Measurements from ENCODE around the gene MYBPHL.
A peak's percentile ranks its signal among the peaks of the same experiment; 100 is the strongest.
"Not testable (repeated sequence)": the region's sequence is repeated elsewhere in the genome, so short reads cannot be mapped to it uniquely, and the experiment has no call there.

Gene MYBPHL

DNA sequence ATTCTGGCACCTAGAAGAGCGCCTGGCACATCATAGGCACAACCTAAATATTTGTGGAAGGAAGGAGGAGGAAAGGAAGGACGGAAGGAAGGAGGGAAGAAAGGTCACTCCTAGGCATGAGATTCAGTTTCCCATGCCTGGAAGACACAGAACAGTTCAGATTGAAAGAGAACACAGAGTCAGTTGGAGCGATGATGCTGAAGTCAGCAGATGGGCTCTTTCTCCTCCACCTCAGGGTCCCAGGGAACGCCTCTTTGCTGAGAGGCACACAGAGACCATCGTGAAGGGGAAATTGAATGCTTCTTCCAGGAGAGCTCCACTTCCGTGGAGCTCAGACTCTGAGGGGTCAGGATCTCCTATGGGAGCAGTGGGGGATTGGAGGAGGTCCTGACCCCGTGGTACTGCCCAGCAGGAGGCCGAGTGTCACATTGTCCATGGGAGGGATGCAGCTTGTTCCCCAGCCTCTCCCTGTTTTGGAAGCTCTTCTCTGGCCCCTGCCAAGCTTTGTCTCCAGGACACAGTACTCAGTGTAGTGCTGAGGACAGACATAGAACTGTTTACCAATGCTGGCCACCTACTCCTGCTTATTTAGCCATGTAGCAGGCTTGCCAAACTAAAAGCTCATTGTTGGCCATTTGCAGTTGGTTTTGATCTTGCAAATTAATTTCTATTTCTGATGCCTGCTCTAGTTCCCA, 2.4 kb downstream of the MYBPHL start:
- no peak for DNase-seq

DNA sequence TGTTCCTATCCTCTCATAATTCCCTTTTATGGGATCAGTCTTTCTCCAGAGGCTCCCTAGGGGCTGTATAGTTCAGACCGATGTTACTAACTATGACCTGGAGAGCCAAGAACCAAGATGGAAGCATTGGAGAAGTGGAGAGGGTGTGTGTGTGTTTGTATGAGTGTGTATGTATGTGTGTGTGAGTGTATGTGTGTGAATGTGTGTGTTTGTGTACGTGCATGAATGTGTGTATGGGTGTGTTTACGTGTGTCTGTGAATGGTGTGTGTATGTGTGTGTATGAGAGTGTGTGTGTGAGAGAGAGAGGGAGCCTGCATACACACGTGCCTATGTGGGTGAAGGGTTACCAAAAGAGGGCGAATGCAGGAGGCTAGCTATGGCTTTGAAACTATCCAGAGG, 4.9 kb downstream of the MYBPHL start:
- DNase-seq, result no peak

DNA sequence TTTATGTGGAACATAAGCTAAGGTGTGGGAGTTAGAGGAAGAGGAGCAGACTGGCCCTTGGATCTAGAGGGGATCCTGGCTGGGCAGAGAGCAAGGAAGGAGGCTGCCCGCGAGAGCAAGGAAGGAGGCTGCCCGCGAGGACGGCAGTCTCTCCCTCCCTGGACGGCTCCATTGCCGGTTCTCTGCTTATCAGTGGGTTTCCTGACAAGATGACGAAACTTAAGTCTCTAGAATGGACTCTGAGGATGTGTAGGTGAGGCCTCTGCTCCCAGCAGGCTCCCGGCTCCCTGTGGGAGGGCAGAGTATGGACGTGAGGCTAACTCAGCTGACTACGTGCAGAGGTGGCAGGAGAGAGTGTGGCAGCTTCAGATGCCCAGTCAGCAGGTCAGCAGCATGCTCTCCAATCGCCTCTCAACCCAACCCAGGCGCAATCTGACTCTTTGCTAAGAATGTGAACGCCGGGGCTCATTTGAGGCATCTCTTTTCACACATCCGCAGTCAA, 6.1 kb downstream of the MYBPHL start:
- no peak for DNase-seq

DNA sequence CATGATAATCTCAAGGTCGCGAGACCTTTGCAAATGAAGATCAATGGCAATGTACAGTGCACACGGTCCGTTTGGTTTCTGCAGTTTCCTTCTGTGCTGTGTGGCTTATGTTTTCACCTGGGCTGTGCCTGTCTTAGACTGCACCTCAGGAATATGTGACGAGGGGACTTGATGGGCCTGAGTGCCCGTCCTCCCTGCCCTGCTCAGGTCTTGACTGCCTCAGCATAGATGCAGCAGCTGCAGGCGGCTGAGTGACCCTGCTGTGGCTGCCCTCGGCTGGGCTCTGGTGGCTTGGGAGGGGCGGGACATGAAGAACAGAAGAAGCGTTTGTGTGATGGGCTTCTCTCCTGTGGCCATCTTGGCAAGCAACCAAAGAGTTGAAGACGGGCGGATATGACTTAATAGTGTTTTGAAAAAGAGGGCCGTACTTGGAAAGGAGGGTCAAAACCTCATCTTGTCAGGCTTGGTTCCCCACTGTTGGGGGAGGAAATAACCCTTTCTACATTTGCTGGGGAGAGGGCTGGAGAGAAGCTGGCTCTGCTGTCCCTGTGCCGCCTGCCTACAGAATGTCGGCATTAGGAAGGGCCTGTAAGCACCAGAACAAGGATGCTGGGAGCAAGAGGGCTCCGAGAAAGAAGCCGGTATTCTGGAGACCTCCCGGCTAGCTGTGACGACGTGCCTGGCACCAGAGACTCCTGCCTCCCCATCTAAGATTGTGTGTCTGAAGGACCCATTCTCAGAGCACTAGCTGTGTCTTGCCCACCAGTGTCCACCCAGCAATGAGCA, 7.1 kb downstream of the MYBPHL start:
- no peak for DNase-seq

DNA sequence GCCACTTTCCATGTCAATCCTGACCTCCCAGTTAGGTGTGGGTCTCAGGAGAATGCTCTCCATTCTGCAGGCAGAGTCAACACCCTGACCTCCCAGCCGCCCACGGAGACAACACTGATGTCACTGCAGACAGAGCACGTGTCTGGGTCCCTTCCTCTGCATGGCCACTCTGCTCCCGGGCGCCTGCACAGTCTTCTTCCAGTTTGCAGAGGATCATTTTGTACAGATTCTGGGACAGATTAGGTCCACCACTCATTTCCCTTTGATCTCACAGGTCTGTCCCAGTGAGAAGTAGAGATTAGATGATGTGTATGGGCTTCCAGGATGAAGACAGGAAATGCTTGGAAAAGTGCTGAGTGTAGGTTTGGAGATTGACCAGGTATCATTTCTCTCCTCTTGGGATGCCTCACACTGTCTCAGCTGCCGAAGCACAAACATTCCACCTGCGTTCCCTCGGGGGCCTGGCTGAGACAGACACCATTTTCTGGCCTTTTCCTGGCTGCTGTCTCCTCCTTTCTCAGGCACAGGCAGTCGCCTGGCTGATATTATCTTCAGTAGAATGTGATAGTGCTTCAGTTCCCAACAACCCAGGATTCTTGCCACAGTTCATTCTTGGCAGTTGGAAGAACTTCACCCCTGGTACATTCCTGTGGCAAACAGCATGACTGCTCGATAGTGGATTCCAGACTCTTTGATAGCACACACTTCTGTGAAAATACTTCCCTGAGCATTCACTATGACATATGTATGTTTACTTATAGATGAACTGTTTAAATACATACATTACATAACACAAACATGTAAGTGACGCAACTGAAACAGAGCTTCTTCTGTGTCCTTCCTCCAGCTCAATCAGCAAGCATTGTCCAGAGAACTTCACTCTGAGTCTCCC, 7.9 kb downstream of the MYBPHL start:
- no peak for DNase-seq

DNA sequence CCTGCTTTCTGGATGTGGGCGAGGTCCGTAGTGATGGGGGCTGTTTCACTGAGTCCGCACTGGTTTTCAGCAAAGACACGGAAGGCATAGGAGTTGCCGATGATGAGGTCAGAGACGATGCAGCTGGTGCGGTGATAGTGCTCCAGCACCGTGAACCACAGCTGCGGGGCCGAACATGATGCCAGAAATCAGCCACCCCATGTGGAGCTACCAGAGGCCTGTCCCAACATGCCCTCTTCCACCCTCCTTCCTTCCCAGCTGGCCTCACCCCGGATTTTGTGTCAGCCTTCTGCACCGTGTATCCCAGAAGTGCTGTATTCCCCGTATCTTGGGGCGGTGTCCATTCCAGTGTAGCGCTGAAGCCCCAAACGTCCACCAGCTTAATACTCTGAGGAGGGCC, 10.0 kb downstream of the MYBPHL start:
- DNase-seq, result no peak

DNA sequence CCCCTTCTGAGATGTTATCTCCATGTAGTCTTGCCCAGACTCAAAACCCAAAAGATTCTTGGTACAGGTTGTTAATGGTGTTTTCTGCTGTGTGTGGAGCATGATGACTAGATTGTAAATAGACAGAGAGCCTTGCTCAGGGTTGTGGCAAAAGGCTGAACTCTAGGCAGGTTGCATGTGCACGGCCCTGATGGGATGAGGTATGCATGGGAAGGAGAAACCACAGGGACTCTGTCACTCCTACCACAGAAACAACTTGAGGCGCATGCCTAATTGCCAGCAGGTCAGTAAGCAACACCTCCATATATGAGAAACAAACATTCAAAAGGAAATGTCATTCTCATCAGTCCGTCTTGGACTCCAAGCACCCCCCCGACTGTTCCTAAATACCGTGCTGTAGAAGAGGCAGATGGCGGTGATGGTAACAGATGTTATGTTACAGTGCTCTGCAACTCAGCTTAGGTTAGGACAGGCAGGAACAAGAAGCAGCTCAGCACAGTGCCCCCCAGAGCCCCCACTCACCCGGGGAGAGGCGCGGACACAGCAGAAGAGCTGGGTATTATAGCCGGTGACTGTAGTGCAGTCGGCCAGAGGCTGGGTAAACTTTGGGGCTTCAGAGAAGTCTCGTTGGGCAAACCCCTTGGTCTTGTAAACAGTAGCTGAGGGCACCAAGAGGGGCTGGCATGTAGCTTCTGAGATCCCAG, 10.9 kb downstream of the MYBPHL start:
- DNase-seq, result no peak

DNA sequence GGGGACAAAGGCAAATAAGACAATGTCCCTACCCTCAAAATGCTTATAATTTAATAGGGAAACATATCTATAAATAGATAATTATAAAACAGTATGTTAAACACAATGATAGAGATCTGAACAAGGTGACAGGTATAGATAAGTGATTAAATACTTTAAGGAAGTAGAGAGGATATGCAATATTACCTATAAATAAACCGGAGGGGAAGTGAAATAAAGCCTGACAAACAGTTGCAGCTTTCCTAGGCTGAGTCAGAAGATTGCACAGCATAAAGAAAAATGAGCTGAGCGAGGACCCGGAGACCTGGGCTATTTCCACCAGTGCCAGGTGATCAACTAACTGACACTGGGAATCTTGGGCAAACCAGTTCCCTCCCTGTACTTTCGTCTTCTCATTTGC, 12.3 kb downstream of the MYBPHL start:
- DNase-seq, result no peak

DNA sequence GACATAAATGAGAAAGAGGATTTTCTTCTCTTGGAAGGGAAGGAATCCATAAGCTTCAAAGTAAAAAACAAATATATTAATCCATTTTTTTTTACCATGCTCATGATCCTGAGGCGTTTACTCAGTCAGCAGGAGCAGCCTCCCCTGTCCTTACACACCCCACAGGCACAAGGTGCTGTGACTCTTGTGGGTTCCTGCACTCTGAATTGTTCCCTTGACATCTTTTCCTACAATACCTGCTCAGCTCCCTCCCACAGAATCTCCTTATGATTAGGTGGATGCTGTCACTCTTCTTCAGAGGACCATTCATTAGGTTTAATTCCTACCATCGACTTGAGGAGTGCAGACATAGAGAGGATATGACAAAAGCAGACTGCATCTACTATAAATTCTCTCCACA, 13.8 kb downstream of the MYBPHL start:
- DNase-seq, result no peak

DNA sequence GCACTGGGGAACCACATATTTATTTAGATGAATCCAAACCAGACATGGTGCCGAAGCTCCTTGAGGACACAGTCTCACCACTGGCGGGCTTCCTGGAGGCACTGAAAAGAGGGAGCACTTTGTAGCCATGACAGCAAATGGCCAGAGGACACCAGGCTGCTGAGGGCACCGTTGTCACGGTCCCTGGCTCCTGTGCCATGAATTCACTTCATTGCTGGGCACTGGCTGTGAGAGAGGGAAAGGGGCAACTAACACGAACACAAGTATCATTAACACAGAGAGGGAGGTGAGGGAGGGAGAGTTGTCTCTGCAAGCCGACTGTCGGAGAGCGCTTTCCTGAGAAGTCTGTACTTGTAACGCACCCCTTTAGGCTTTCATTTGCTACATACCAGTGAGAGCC, 14.4 kb downstream of the MYBPHL start:
- DNase-seq, result no peak

DNA sequence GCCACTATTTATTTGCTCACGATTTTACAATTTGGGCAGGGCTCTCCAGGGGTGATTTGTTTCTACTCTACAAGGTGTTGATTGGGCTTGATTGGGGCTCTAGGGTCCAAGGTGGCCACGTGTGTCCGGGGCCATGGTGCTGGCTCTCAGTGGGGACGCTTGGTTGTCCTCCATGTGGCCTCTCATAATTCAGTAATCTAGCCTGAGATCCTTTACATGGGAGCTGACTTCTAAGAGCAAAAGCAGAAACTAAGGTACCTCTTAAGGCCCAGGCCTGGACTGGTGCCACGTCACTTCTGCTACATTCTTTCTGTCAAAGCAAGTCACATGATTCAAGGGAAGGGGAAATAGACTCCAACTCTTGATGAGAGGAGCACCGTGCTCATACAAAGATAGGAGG, 15.8 kb downstream of the MYBPHL start:
- DNase-seq, result no peak

DNA sequence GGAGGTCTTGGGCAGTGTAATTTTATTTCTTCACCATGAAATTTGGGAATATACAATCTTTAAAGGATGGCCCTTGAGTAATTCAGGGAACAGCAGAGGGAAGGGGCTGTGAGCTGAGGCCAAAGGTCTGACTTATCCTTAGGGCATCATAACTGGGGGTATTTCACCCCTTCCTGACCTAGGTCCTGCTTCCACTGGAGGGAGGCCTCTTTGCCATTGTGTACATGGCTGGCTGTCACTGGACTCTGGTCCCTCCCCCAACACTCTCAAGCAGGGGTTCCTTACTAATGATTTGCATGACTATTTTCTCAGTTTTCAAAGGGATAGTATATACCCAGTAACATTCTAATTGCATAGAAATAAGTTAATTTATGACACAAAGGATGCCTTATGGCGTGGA, 16.7 kb downstream of the MYBPHL start:
- DNase-seq, result no peak

DNA sequence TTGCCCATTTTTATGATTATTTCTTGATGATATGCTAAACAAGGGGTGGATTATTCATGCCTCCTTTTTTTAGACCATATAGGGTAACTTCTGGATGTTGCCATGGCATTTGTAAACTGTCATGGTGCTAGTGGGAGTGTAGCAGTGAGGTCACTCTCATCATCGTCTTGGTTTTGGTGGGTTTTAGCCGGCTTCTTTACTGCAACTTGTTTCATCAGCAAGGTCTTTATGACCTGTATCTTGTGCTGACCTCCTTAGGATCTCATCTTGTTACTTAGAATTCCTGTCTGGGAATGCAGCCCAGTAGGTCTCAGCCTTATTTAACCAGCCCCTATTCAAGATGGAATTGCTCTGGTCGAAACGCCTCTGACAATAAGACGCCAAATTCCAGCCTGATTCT, 20.0 kb downstream of the MYBPHL start:
- DNase-seq, result not testable (repeated sequence)

DNA sequence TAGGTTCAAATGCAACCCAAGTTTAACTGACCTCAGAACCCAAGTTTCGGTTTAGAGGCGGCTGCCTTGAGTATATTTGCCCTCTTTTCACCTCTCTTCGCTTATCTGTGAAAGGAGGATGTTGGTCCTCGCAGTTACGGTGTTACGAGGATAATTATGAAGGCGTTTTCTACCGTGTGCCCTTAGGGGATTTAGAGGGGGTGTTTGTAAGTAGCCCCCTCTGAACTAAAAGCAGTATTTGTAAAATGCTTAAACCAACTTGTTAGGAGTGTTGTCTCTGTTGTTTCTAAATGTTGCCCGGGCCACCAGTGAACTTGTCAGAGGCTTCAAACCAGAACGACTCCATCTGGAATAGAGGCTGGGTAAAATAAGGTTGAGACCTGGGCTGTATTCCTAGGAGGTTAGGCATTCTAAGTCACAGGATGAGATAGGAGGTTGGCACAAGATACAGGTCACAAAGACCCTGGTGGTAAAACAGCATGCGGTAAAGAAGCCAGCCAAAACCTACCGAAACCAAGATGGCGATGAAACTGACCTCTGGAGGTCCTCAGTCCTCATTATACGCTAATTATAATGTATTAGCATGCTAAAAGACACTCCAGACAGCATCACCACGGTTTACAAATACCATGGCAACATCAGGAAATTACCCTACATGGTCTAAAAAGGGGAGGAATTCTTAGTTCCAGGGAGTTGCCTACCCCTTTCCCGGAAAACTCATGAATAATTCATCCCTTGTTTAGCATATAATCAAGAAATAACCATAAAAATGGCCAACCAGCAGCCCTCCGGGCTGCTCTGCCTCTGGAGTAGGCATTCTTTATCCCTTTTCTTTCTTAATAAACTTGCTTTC, 22.8 kb downstream of the MYBPHL start:
- DNase-seq, result no peak

DNA sequence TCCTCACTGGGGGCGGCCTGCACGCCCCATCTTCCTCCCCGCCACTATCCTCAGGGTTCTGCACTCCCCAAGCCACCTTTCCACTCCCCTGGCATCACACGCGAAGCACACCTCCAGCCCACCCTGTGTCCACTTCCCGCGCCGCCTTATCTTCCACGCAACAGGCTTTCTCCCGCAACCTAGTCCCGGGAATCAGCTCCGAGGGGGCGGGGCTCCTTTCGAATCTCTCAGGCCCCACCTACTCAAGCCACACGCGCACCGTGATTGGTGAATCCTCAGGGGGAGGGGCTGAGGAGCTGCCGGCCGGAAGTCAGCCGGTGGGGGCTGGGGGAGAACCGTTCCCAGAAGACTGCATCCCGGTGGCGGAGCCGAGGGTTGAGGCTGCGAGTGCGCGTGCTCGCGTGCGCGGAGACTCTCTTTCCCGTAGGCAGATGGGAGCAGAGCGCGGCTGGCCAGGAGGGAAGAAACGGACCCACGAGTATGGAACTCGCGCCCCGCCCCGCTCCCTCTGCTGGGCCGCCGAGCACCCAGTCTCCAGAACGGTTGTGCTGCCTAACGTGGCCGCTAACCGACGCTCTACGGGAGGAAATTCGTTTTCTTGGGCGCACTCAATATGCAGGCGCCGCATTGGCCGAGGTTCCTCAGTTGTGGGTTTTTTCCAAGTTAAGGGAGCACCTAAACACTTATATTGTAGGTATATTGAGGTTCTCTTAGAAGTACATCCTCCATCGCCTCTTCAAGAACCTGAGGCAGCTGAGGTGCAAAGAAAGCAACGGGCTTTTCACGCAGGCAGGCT, 23.7 kb downstream of the MYBPHL start, which contains the start of gene PSRC1:
PSRC1 (minus strand) TSS at position 194 of the 796 bp plus-strand sequence.
- DNase-seq, result peak; percentile 92

DNA sequence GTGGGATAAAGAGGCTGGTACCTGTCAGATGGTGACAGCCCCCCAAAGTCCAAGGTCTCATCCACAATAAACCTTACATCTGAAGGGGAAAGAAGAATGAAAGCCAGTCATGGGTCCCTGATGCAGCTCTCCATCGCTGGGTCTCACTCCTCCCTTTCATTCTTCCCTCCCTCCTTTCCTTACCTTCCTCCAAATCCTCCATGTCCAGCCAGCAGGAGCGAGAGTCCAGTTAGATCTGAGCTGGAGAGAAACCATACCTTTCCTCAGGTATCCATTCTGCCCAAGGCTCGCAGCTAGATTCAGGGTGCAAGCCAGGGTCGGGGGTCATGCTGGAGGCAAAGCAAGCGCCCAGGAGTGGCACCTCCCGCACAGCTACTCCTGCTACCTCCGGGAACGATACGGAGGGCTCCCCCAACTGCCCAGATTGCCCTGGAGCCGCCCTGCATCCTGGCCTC, 24.3 kb downstream of the MYBPHL start:
- no peak for DNase-seq

DNA sequence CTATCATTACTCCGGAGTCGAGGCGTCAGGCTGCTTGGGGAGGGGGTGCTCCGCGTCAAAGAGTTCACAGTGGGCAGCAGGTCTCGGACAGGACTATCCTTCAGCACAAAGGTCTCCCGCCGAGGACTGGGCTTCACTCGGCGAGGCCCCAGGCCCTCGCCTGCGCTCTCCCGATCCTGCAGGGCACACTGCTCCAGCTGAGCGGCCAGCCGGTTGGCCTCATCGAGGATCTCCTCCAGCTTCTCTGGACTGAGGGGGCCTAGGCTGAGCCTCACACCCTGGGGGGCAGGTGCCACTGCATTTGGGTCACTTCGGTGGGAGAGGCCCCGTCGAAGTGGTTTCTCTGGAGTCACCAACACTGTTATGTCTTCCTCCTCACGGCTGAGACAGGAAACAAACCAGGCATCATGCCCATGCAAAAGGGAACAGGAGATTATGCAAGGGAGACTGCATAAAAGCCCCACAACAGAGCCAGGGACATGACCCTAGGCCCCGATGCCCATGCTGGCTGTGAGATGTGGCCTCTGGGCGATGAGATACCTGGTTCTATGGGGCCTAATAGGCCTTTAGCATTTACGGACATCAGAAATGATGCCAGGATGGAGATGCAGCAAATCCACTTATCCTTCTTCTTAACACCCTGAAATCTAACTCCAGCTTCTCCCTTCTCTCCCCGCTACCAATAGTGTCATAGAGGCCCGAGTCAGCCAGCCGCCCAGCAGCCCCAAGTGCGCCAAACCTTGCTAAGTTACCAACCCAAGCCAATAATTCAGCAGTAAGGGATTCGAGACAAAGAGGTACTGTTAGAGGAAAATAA, 24.9 kb downstream of the MYBPHL start:
- DNase-seq, result no peak

DNA sequence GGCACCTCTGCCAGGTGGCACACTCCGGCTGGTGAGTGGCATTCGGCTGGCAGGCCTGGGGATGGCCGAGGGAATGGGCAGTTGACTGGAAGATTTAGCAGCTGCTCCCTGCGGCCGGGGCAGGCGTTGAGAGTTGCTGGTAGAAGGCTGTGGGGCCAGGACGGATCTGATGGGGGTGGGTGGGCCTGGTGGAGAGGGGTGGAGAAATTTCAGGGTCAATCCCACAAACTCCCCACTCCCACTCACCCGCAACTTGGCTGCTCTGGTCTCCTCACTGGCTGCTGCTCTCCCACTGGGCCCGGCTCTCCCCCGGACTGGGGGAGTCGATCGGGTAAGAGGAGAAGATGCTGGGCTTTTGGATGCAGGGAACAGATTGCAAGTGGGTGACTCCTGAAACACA, 25.9 kb downstream of the MYBPHL start:
- no peak for DNase-seq

DNA sequence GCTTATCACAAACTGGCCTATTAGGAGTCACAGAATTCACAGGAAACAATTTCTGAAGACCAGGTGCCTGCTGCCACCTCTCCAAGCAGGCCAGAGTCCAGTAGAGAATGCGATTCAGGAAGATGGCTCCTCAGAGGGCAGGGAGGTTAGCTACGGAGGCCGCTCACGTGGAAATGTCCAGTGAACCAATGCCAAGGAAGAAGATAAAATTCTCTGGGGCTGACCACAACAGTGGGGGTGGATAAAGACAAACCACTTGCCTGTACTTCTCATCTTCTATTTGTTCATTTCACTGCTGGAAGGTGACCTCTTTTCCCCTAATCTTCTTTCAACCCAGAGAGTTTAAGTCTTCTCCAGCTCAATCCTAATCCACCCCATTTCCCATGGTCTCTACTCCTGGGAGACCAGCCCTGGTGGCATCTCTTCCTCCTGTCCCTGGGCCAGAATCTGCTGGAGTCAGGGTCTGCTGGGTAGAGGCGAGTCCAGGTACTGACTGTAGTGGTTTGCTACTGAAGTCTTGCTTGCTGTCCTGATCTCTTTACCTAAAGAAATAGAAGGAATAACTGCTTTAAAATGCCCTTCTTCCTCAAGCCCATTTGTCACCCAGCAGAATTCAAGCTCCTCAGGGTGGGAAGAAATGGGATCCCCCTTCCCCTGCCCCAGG, 27.1 kb downstream of the MYBPHL start:
- DNase-seq, result no peak

All from activated CD8-positive, alpha-beta memory T cell treated with anti-CD3 and anti-CD28 coated beads, Interleukin-2, amount 50 U/mL, for 48 hours (primary cell).